Mesenchymal stem cell (in vitro differentiated cells and primary cell): Measurements from ENCODE around the gene CRLF1.

ENCODE experiments used
- DNase-seq: peaks from one replicate; pipeline ENCODE4 v3.0.0-alpha.2; 2013
- H2AFZ ChIP-seq: one replicate; pipeline ENCODE4 v1.6.1; 2013; ENCODE audit warnings: low read depth, mild to moderate bottlenecking, control low read depth, inconsistent platforms, low read length, moderate library complexity
- H2AK5ac ChIP-seq: 2 replicates; pipeline ENCODE4 v1.6.1; 2013; ENCODE audit warnings: low read length, moderate library complexity, mild to moderate bottlenecking, inconsistent platforms; ENCODE audit not compliant: severe bottlenecking
- H2BK120ac ChIP-seq: one replicate; pipeline ENCODE4 v1.6.1; 2013; ENCODE audit warnings: low read depth, mild to moderate bottlenecking, inconsistent platforms, low read length, moderate library complexity
- H2BK12ac ChIP-seq, 2 experiments: one replicate each; pipeline ENCODE4 v1.6.1; 2013; ENCODE audit warnings: inconsistent platforms in 2 of 2, low read length in 2 of 2, mild to moderate bottlenecking in 2 of 2, moderate library complexity in 2 of 2, control low read depth in 1 of 2
- H2BK15ac ChIP-seq: one replicate; pipeline ENCODE4 v1.6.1; 2013; ENCODE audit warnings: mild to moderate bottlenecking, low read depth, inconsistent platforms; ENCODE audit not compliant: poor library complexity, severe bottlenecking
- H2BK5ac ChIP-seq: 2 replicates; pipeline ENCODE4 v1.6.1; 2013; ENCODE audit warnings: low read depth, mild to moderate bottlenecking, low read length, control low read depth, inconsistent platforms; ENCODE audit not compliant: poor library complexity, severe bottlenecking
- H3K14ac ChIP-seq, 2 experiments: one replicate each; pipeline ENCODE4 v1.6.1; 2013; ENCODE audit warnings: inconsistent platforms in 2 of 2, low read length in 2 of 2, control low read depth in 1 of 2, mild to moderate bottlenecking in 1 of 2, moderate library complexity in 1 of 2
- H3K18ac ChIP-seq, 2 experiments: one replicate each; pipeline ENCODE4 v1.6.1; 2013; ENCODE audit warnings: inconsistent platforms in 2 of 2, low read length in 2 of 2, control low read depth in 1 of 2, low read depth in 1 of 2, mild to moderate bottlenecking in 1 of 2
- H3K23ac ChIP-seq, 2 experiments: one replicate each; pipeline ENCODE4 v1.6.1; 2013; ENCODE audit warnings: inconsistent platforms in 2 of 2, low read length in 2 of 2, mild to moderate bottlenecking in 2 of 2, moderate library complexity in 2 of 2, control low read depth in 1 of 2
- H3K27ac ChIP-seq: 2 replicates; pipeline ENCODE4 v1.5.1; 2013; ENCODE audit warnings: mild to moderate bottlenecking, moderate library complexity, low read length, control low read depth, inconsistent platforms; ENCODE audit not compliant: poor library complexity, severe bottlenecking
- H3K27me3 ChIP-seq, 2 experiments: 2 replicates each; pipeline versions ENCODE4 v1.6.1 to v1.7.0; 2013; ENCODE audit warnings: low read length in 2 of 2, mild to moderate bottlenecking in 2 of 2, moderate library complexity in 2 of 2, control low read depth in 1 of 2, inconsistent platforms in 1 of 2; ENCODE audit not compliant: control insufficient read depth in 1 of 2, insufficient read depth in 1 of 2
- H3K36me3 ChIP-seq, 2 experiments: 2 replicates each; pipeline versions ENCODE4 v1.6.1 to v1.7.0; 2013; ENCODE audit warnings: low read length in 2 of 2, control low read depth in 1 of 2, inconsistent platforms in 1 of 2, low read depth in 1 of 2, mild to moderate bottlenecking in 1 of 2; ENCODE audit not compliant: insufficient read depth in 2 of 2, control insufficient read depth in 1 of 2
- H3K4ac ChIP-seq, 2 experiments: one replicate each; pipeline ENCODE4 v1.6.1; 2013; ENCODE audit warnings: inconsistent platforms in 2 of 2, low read length in 2 of 2, mild to moderate bottlenecking in 2 of 2, moderate library complexity in 2 of 2, control low read depth in 1 of 2, low read depth in 1 of 2
- H3K4me1 ChIP-seq: 2 replicates; pipeline ENCODE4 v1.6.1; 2013; ENCODE audit warnings: low read depth, low read length, control low read depth; ENCODE audit not compliant: control insufficient read depth, insufficient read depth
- H3K4me2 ChIP-seq: 2 replicates; pipeline ENCODE4 v1.6.1; 2013; ENCODE audit warnings: low read length, mild to moderate bottlenecking, inconsistent platforms; ENCODE audit not compliant: poor library complexity, severe bottlenecking
- H3K4me3 ChIP-seq, 2 experiments: 2 replicates each; pipeline versions ENCODE4 v1.5.1 to v1.7.0; 2013; ENCODE audit warnings: low read length in 2 of 2, mild to moderate bottlenecking in 2 of 2, control low read depth in 1 of 2, low read depth in 1 of 2; ENCODE audit not compliant: insufficient read depth in 1 of 2
- H3K79me1 ChIP-seq: replicated peaks from 2 replicates; pipeline ENCODE4 v1.6.1; 2013; ENCODE audit warnings: mild to moderate bottlenecking, control low read depth, low read length, inconsistent platforms; ENCODE audit not compliant: poor library complexity, severe bottlenecking
- H3K9ac ChIP-seq: 2 replicates; pipeline ENCODE4 v1.7.0; 2013; ENCODE audit warnings: mild to moderate bottlenecking, low read length, moderate library complexity
- H3K9me3 ChIP-seq: 2 replicates; pipeline ENCODE4 v1.7.0; 2013; ENCODE audit warnings: mild to moderate bottlenecking, low read length; ENCODE audit not compliant: control insufficient read depth
- H4K8ac ChIP-seq: one replicate; pipeline ENCODE4 v1.6.1; 2013; ENCODE audit warnings: inconsistent platforms, mild to moderate bottlenecking, low read length, moderate library complexity
- H4K91ac ChIP-seq: one replicate; pipeline ENCODE4 v1.6.1; 2013; ENCODE audit warnings: mild to moderate bottlenecking, low read length, inconsistent platforms
- WGBS: methylation state at CpG from one replicate; pipeline ENCODE4 v1.1.7; 2013; ENCODE audit warnings: mixed read lengths; 5-methylcytosine and 5-hydroxymethylcytosine counted together

Gene CRLF1

GRCh38 chr19:18644196-18645034 is 37.8 kb upstream of the CRLF1 start:
- Histone ChIP-seq H3K4me2 (no peak overlapping the region), H2BK120ac (no peak overlapping the region), H2BK5ac (no peak overlapping the region), H3K14ac (peak overlapping the region in 1 of 2 experiments; percentile 1), H2AFZ (no peak overlapping the region), H3K9me3 (peaks cover 7% of the 10 kb centered on the region), H3K4ac (no peak overlapping the region), H3K18ac (peak overlapping the region in 1 of 2 experiments; percentile 21), H3K36me3 (peaks cover 0 to 4% of the 10 kb centered on the region in 2 experiments), H3K23ac (no peak overlapping the region), H4K91ac (no peak overlapping the region), H2BK12ac (peak overlapping the region in 1 of 2 experiments; percentile 1), H3K4me1 (peaks cover 21% of the 10 kb centered on the region), H2BK15ac (no peak overlapping the region), H2AK5ac (no peak overlapping the region), H3K27ac (no peak overlapping the region), H3K27me3 (no peaks in the 10 kb centered on the region), H3K4me3 (peak overlapping the region in 1 of 2 experiments; percentile 12), H4K8ac (peak overlapping the region; percentile 7), H3K9ac (no peak overlapping the region), H3K79me1 (peaks cover 32% of the 10 kb centered on the region)
- no peak for DNase-seq
- 80% methylated on average over 10 of the region's 15 CpGs for WGBS

DNA sequence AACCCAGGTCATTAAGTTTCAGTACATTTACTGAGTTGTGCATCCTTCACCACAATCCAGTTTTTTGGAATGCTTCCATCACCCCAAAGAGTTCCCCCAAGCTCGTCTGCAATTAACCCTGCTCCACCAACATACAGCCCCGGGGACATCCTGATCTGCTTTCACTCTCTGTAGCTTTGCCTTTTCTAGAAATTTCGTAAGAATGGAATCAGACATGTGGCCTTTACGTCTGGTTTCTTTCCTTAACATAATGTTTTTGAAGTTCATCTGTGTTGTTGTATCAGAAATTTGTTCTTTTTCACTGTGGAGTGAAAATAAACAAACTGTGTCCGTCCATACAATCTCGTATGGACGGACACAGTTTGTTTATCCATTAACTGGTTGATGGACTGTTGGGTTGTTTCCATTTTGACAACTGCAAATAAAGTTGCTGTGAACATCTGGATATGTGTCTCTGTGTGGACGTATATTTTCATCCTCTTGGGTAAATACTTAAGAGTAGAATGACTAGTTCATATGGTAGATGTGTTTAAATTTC is 33.2 kb upstream of the CRLF1 start:
- Histone ChIP-seq H3K4me2 (no peak overlapping the region), H3K79me1 (peaks cover 19% of the 10 kb centered on the region), H3K18ac (no peak overlapping the region), H3K9ac (no peak overlapping the region), H2BK15ac (no peak overlapping the region), H3K36me3 (no peaks in the 10 kb centered on the region), H2BK120ac (no peak overlapping the region), H2AFZ (no peak overlapping the region), H3K23ac (no peak overlapping the region), H4K91ac (no peak overlapping the region), H3K4me3 (no peak overlapping the region), H3K14ac (no peak overlapping the region), H3K4me1 (peaks cover 17% of the 10 kb centered on the region), H2AK5ac (no peak overlapping the region), H2BK12ac (no peak overlapping the region), H2BK5ac (no peak overlapping the region), H3K27ac (no peak overlapping the region), H3K27me3 (peaks cover 0 to 1% of the 10 kb centered on the region in 2 experiments), H3K9me3 (peaks cover 7% of the 10 kb centered on the region), H4K8ac (no peak overlapping the region), H3K4ac (no peak overlapping the region)
- DNase-seq, result peak; percentile 84
- 28% methylated on average over 7 of the region's 8 CpGs for WGBS

- Histone ChIP-seq H3K9me3 (no peaks in the 10 kb centered on the region), H2BK12ac (no peak overlapping the region), H3K9ac (peak overlapping the region; percentile 90), H3K14ac (no peak overlapping the region), H3K4me3 (peak overlapping the region in 1 of 2 experiments; percentile 91), H2BK120ac (no peak overlapping the region), H3K4me2 (peak overlapping the region; percentile 92), H2BK15ac (peak overlapping the region; percentile 62), H2AK5ac (no peak overlapping the region), H3K79me1 (peaks cover 14% of the 10 kb centered on the region), H3K27ac (no peak overlapping the region), H3K4ac (no peak overlapping the region), H3K23ac (no peak overlapping the region), H3K18ac (no peak overlapping the region), H3K4me1 (peaks cover 17% of the 10 kb centered on the region), H3K36me3 (no peaks in the 10 kb centered on the region), H4K8ac (no peak overlapping the region), H2BK5ac (no peak overlapping the region), H2AFZ (no peak overlapping the region), H3K27me3 (peaks cover 0 to 5% of the 10 kb centered on the region in 2 experiments), H4K91ac (no peak overlapping the region)
- 91% methylated on average over 2 of the region's 3 CpGs for WGBS
- DNase-seq, result no peak
Measured at GRCh38 chr19:18637673-18638630, 31.4 kb upstream of the CRLF1 start.
